GM10847 (cell line): ENCODE results near the gene UMPS.

Source experiments
- POLR2A ChIP-seq: IDR thresholded peaks from 2 replicates; pipeline ENCODE4 v1.6.1; 2011; ENCODE audit not compliant: insufficient read length; ENCODE audit errors: extremely low read depth

Gene UMPS

GRCh38 chr3:124797426-124797945, 67.2 kb downstream of the UMPS start:
- TF ChIP-seq POLR2A = no peak
